Measurements from ENCODE around the gene CCDC92B.
"Not testable (repeated sequence)": the region's sequence is repeated elsewhere in the genome, so short reads cannot be mapped to it uniquely, and the experiment has no call there.

Gene CCDC92B

DNA sequence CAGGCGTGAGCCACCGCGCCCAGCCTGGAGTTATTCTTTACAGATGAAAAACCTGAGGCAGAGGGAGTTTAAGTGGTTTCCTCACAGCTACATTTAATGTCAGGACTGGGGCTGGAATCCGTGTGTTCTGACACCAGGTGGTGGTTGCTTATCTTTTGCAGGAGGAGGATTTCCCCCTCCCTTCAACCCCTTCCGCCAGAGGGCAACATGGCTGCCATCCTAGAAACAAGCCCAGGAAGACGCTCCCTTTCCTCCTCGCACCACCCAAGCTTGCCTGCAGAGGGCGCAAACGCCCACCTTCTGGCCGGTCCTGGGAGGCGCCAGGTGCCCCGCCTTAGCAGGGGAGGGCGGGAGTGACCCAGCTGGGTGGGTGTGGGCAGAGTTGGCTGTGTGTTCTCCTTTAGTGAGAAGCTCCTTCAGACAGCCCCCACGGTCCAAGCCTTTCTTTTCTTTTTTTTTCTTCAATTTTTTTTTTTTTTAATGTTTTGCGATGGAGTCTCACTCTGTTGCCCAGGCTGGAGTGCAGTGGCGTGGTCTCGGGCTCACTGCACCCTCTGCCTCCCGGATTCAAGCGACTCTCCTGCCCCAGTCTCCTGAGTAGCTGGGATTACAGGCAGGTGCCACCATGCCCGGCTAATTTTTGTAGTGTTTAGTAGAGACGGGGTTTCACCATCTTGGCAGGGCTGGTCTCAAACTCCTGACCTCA is 36.9 kb upstream of the CCDC92B start:
- H3K4me3 ChIP-seq (ENCODE audit: low read depth, low read length) = no peak overlapping the region
- DNase-seq (ENCODE audit: low read depth) = peak; percentile 89
- TF ChIP-seq MYC (IDR thresholded peaks at IDR 0.05; ENCODE audit: low read depth, low read length) (no peak), POLR2A (IDR thresholded peaks at IDR 0.05; ENCODE audit: extremely low read depth, insufficient read length) (no peak)
- TF ChIP-seq, protein P1, sequence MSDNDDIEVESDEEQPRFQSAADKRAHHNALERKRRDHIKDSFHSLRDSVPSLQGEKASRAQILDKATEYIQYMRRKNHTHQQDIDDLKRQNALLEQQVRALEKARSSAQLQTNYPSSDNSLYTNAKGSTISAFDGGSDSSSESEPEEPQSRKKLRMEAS (IDR thresholded peaks at IDR 0.05; ENCODE audit: low read depth, low read length) = peak; percentile 34
- TF ChIP-seq, protein P2, sequence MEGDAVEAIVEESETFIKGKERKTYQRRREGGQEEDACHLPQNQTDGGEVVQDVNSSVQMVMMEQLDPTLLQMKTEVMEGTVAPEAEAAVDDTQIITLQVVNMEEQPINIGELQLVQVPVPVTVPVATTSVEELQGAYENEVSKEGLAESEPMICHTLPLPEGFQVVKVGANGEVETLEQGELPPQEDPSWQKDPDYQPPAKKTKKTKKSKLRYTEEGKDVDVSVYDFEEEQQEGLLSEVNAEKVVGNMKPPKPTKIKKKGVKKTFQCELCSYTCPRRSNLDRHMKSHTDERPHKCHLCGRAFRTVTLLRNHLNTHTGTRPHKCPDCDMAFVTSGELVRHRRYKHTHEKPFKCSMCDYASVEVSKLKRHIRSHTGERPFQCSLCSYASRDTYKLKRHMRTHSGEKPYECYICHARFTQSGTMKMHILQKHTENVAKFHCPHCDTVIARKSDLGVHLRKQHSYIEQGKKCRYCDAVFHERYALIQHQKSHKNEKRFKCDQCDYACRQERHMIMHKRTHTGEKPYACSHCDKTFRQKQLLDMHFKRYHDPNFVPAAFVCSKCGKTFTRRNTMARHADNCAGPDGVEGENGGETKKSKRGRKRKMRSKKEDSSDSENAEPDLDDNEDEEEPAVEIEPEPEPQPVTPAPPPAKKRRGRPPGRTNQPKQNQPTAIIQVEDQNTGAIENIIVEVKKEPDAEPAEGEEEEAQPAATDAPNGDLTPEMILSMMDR (IDR thresholded peaks at IDR 0.05; ENCODE audit: low read depth, low read length) = peak; percentile 78

DNA sequence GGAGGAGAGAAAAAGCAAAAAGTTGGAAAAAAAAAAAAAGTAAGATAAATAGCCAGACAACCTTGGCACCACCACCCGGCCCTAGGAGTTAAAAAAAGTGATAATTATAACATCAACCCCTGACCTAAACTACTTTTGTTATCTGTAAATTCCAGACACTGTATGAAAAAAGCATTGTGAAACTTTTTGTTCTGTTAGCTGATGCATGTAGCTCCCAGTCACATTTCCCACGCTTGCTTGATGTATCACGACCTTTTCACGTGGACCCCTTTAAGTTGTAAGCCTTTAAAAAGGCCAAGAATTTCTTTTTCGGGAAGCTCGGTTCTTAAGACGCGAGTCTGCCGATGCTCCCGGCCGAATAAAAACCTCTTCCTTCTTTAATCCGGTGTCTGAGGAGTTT is 35.9 kb upstream of the CCDC92B start:
- not testable (repeated sequence) for DNase-seq (ENCODE audit: low read depth); H3K4me3 ChIP-seq (ENCODE audit: low read depth, low read length)

DNA sequence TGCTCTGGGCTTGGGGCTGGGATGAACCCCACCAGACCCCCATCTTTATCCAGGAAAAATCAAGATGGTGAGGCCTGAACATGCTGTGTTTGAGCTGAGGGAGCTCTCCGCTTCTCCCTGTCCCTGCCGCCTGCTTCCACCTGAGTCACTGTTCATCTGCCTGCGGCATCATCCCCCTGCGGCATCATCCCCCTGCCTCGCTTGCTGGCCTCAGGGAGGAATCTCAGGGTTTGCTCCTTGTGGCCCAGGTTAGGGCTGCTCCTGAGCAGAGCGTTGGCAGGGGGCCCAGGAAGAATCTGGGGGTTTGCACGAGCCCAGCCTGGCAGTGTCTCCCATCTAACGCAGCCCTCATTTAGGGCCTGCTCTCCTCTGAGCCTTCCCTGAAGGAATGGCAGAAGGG is 35.4 kb upstream of the CCDC92B start:
- H3K4me3 ChIP-seq (ENCODE audit: low read depth, low read length) = no peak overlapping the region
- TF ChIP-seq, protein P2 (IDR thresholded peaks at IDR 0.05; ENCODE audit: low read depth, low read length) = no peak
- no peak for TF ChIP-seq POLR2A (IDR thresholded peaks at IDR 0.05; ENCODE audit: extremely low read depth, insufficient read length)
- no peak for TF ChIP-seq MYC (IDR thresholded peaks at IDR 0.05; ENCODE audit: low read depth, low read length)
- TF ChIP-seq, protein P1 (IDR thresholded peaks at IDR 0.05; ENCODE audit: low read depth, low read length) = no peak
- DNase-seq (ENCODE audit: low read depth) = no peak

DNA sequence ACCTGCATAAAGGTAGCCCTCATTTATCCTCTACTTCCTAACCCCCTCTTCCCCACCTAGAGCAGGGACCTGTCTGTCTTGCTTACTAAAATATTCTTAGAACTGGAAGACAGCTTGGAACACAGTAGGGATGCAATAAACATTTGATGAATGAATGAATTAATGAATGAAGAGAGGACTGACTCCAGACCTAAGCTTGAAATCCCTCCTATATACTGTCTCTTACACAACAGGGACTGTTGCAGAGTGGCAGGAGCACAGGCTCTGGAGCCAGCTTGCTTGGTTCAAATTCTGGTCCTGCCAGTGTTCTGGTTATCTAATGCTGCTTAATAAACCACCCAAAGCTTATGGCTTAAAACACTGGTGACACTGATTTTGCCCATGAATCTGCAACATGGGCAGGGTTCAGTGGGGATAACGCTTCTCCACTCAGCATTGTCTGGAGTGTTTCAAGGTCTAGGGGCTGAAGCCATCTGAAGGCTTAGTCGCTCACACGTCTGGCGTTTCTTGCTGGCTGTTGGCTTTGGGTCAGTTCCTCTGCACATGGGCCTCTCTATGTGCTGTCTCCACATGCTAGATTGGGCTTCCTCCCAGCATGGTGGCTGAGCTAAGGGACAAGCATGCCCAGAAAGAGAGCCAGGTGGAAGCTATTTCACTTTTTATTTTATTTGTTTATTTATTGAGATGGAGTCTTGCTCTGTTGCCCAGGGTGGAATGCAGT is 34.0 kb upstream of the CCDC92B start:
- DNase-seq (ENCODE audit: low read depth) = no peak
- no peak for TF ChIP-seq POLR2A (IDR thresholded peaks at IDR 0.05; ENCODE audit: extremely low read depth, insufficient read length)
- TF ChIP-seq, protein P2 (IDR thresholded peaks at IDR 0.05; ENCODE audit: low read depth, low read length) = no peak
- no peak for TF ChIP-seq MYC (IDR thresholded peaks at IDR 0.05; ENCODE audit: low read depth, low read length)
- TF ChIP-seq, protein P1 (IDR thresholded peaks at IDR 0.05; ENCODE audit: low read depth, low read length) = no peak
- H3K4me3 ChIP-seq (ENCODE audit: low read depth, low read length) = no peak overlapping the region

DNA sequence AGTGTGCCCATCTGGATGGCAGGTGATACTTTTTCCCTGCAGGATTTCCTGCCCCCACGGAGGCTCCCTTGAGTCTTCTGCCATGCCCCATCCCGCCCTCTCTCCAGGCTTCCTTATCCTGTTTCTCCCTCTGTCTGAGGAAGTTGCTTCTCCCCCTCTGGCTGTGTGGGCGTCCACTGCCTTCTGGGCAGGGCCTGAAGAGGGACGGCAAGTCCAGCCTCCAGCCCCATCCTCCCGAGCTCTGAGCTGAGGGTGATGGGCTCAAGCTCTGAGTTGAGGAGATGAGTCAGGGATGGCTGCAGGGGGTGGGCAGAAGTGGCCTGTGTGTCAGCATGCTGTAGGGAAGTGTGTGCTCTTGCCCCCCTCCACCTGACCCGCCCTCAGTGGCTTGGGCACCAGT is 32.6 kb upstream of the CCDC92B start:
- H3K4me3 ChIP-seq (ENCODE audit: low read depth, low read length) = no peak overlapping the region
- peak; percentile 24 for DNase-seq (ENCODE audit: low read depth)

DNA sequence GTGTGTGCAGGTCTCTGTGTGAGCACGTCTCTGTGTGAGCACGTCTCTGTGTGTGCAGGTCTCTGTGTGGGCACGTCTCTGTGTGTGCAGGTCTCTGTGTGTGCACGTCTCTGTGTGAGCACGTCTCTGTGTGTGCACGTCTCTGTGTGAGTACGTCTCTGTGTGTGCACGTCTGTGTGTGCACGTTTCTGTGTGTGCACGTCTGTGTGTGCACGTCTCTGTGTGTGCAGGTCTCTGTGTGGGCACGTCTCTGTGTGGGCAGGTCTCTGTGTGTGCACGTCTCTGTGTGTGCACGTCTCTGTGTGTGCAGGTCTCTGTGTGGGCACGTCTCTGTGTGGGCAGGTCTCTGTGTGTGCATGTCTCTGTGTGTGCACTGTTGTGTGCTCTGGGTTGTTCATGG is 32.1 kb upstream of the CCDC92B start:
- DNase-seq (ENCODE audit: low read depth); H3K4me3 ChIP-seq (ENCODE audit: low read depth, low read length): not testable (repeated sequence)

More for the DNA sequence above, 32.6 kb upstream of the CCDC92B start:
- TF ChIP-seq, protein P1 (IDR thresholded peaks at IDR 0.05; ENCODE audit: low read depth, low read length) = no peak
- TF ChIP-seq POLR2A (IDR thresholded peaks at IDR 0.05; ENCODE audit: extremely low read depth, insufficient read length) = no peak
- no peak for TF ChIP-seq MYC (IDR thresholded peaks at IDR 0.05; ENCODE audit: low read depth, low read length)
- TF ChIP-seq, protein P2 (IDR thresholded peaks at IDR 0.05; ENCODE audit: low read depth, low read length) = no peak

Measured in NB4 (cell line).